IMR-90 (cell line): ENCODE results near the gene SOX12. TPM values are rescaled to one million over a fixed set of nuclear protein-coding genes. Genes with fewer than 3 reads are reported as not detected.
A peak's percentile ranks its signal among the peaks of the same experiment; 100 is the strongest.

ENCODE experiments used
- ATAC-seq: fragments of 200-7000 bp; cut with Tn5 transposase; 2 replicates; pipeline ENCODE4 v1.9.1; 2020; ENCODE audit warnings: low read depth, mild to moderate bottlenecking, moderate library complexity
- BruUV-seq: library from RNA; stranded (reverse); fragments of 400-500 nt; replicated peaks from 2 replicates; lab custom pipeline; 2021; lab: Mats Ljungman, UMichigan
- CTCF ChIA-PET: fragments of 300-600 bp; formaldehyde crosslinking; extraction: SDS; loops from one replicate; lab custom pipeline; 2021; ENCODE audit warnings: antibody characterized with exemption; lab: Yijun Ruan, JAX
- POLR2A ChIA-PET: fragments of 300-600 bp; sonication (Branson Sonifier 250); formaldehyde crosslinking; loops from one replicate; lab custom pipeline; 2022; ENCODE audit warnings: antibody characterized with exemption; ENCODE audit not compliant: unreplicated experiment; lab: Charles Lee
- DNase-seq: peaks from one replicate; pipeline ENCODE4 v3.0.0; 2013
- H2AFZ ChIP-seq: replicated peaks from 2 replicates; pipeline ENCODE3; 2013; ENCODE audit warnings: low read length, mild to moderate bottlenecking; ENCODE audit not compliant: poor library complexity
- H2AK5ac ChIP-seq: 2 replicates; pipeline ENCODE4 v1.6.1; 2013; ENCODE audit warnings: low read depth, low read length, inconsistent platforms
- H2AK9ac ChIP-seq: replicated peaks from 2 replicates; pipeline ENCODE3; 2013; ENCODE audit warnings: mild to moderate bottlenecking, low read depth, low read length, moderate library complexity; ENCODE audit not compliant: poor library complexity
- H2BK120ac ChIP-seq: 2 replicates; pipeline ENCODE4 v1.6.1; 2013; ENCODE audit warnings: low read depth, low read length, inconsistent platforms
- H2BK15ac ChIP-seq: 3 replicates; pipeline ENCODE4 v1.6.1; 2013; ENCODE audit warnings: low read depth, low read length, inconsistent platforms
- H2BK20ac ChIP-seq: 2 replicates; pipeline ENCODE4 v1.6.1; 2013; ENCODE audit warnings: low read depth, mild to moderate bottlenecking, inconsistent platforms, low read length, moderate library complexity
- H2BK5ac ChIP-seq: 2 replicates; pipeline ENCODE4 v1.6.1; 2013; ENCODE audit warnings: mild to moderate bottlenecking, low read depth, low read length, inconsistent platforms; ENCODE audit not compliant: poor library complexity, severe bottlenecking
- H3K14ac ChIP-seq: replicated peaks from 2 replicates; pipeline ENCODE4 v1.6.1; 2013; ENCODE audit warnings: low read depth, low read length, inconsistent platforms
- H3K18ac ChIP-seq: 2 replicates; pipeline ENCODE4 v1.6.1; 2013; ENCODE audit warnings: low read depth, low read length, control low read depth
- H3K23ac ChIP-seq: 2 replicates; pipeline ENCODE4 v1.6.1; 2013; ENCODE audit warnings: low read depth, low read length, inconsistent platforms
- H3K27ac ChIP-seq: 2 replicates; pipeline ENCODE4 v1.5.1; 2013; ENCODE audit warnings: mild to moderate bottlenecking, control low read depth, low read length; ENCODE audit not compliant: insufficient read depth
- H3K27me3 ChIP-seq: 2 replicates; pipeline ENCODE4 v1.6.1; 2013; ENCODE audit warnings: low read length; ENCODE audit not compliant: control insufficient read depth, insufficient read depth
- H3K36me3 ChIP-seq: 2 replicates; pipeline ENCODE4 v1.6.1; 2013; ENCODE audit warnings: low read length, mixed read lengths; ENCODE audit not compliant: control insufficient read depth, insufficient read depth
- H3K4ac ChIP-seq: 2 replicates; pipeline ENCODE4 v1.6.1; 2013; ENCODE audit warnings: low read depth, low read length, inconsistent platforms
- H3K4me1 ChIP-seq: 2 replicates; pipeline ENCODE4 v1.6.1; 2013; ENCODE audit warnings: low read length, mixed read lengths; ENCODE audit not compliant: control insufficient read depth, insufficient read depth
- H3K4me2 ChIP-seq: 2 replicates; pipeline ENCODE4 v1.6.1; 2013; ENCODE audit warnings: low read depth, mild to moderate bottlenecking, control low read depth, low read length, moderate library complexity
- H3K4me3 ChIP-seq: 2 replicates; pipeline ENCODE4 v1.5.1; 2013; ENCODE audit warnings: low read depth, mild to moderate bottlenecking, control low read depth, low read length, moderate library complexity; ENCODE audit not compliant: insufficient read depth
- H3K56ac ChIP-seq: 2 replicates; pipeline ENCODE4 v1.6.1; 2013; ENCODE audit warnings: low read length, inconsistent platforms; ENCODE audit not compliant: insufficient read depth; ENCODE audit errors: extremely low read depth
- H3K79me1 ChIP-seq, 2 experiments: 2 replicates each; pipeline ENCODE4 v1.6.1; 2013; ENCODE audit warnings: low read length in 2 of 2, inconsistent platforms in 1 of 2, low read depth in 1 of 2
- H3K9ac ChIP-seq: 2 replicates; pipeline ENCODE4 v1.6.1; 2013; ENCODE audit warnings: low read depth, low read length, control low read depth
- H3K9me1 ChIP-seq: 2 replicates; pipeline ENCODE4 v1.6.1; 2013; ENCODE audit warnings: low read length, inconsistent platforms; ENCODE audit not compliant: insufficient read depth
- H3K9me3 ChIP-seq: 2 replicates; pipeline ENCODE4 v1.6.1; 2013; ENCODE audit warnings: low read length; ENCODE audit not compliant: control insufficient read depth, insufficient read depth
- H4K20me1 ChIP-seq: 2 replicates; pipeline ENCODE4 v1.6.1; 2013; ENCODE audit warnings: low read length, inconsistent platforms; ENCODE audit not compliant: insufficient read depth
- H4K5ac ChIP-seq: 2 replicates; pipeline ENCODE4 v1.6.1; 2013; ENCODE audit warnings: mild to moderate bottlenecking, low read depth, low read length, control low read depth
- H4K8ac ChIP-seq, 2 experiments: 2 replicates each; pipeline ENCODE4 v1.6.1; 2013; ENCODE audit warnings: low read depth in 2 of 2, low read length in 2 of 2, control low read depth in 1 of 2, inconsistent platforms in 1 of 2
- H4K91ac ChIP-seq: 2 replicates; pipeline ENCODE4 v1.6.1; 2013; ENCODE audit warnings: low read depth, low read length, inconsistent platforms; ENCODE audit not compliant: insufficient read depth
- FOS ChIP-seq: fragments of 150-350 bp; IDR thresholded peaks from 2 replicates; pipeline ENCODE4 v1.6.1; 2016; ENCODE audit warnings: low read depth, low read length
- MXI1 ChIP-seq: IDR thresholded peaks from 2 replicates; pipeline ENCODE4 v1.6.1; 2012; ENCODE audit warnings: low read depth, mild to moderate bottlenecking, low read length, moderate library complexity, borderline replicate concordance
- NFE2L2 ChIP-seq: fragments of 150-350 bp; IDR thresholded peaks from 2 replicates; pipeline ENCODE4 v1.6.1; 2016; ENCODE audit warnings: low read depth, mild to moderate bottlenecking, low read length
- WGBS, 2 experiments: methylation state at CpG; one replicate each; pipeline versions ENCODE4 v1.1.5 to v1.1.7; 2013; ENCODE audit warnings: missing lambda C conversion rate in 2 of 2; ENCODE audit not compliant: insufficient read length in 1 of 2; ENCODE audit errors: extremely low coverage in 2 of 2; 5-methylcytosine and 5-hydroxymethylcytosine counted together
- dilution Hi-C: fragments of 300-500 bp; cut with HindIII; formaldehyde crosslinking; loops from one replicate; pipeline ENCODE4 v1.14.3; 2018; ENCODE audit warnings: low sequenced_read_pairs; ENCODE audit not compliant: unreplicated experiment
- in situ Hi-C: fragments of 300-500 bp; cut with MboI; formaldehyde crosslinking; loops from 3 replicates; pipeline ENCODE4 v1.14.3; 2019; ENCODE audit warnings: low sequenced_read_pairs, inconsistent platforms, mixed read lengths
- intact Hi-C: fragments of 100-400 bp; cut with micrococcal nuclease; formaldehyde crosslinking; loops from 2 replicates; pipeline ENCODE4 v1.10.0; 2022
- polyA plus RNA-seq, 3 experiments: library from polyadenylated mRNA; depleted of rRNA; stranded (reverse); fragments of >200 nt; gene quantifications; 2 replicates each; pipeline ENCODE4 v1.2.3, GENCODE V29; 2012; ENCODE audit warnings: low replicate concordance in 1 of 3
- total RNA-seq: library from RNA; depleted of rRNA; stranded (reverse); fragments of >200 nt; gene quantifications from 2 replicates; pipeline ENCODE4 v1.2.3, GENCODE V29; 2012

SOX12 gene
- total and polyA plus RNA-seq, 2 of the 4 experiments (the other 2 are of a cell fraction): 1.1 to 6.2 TPM

DNA sequence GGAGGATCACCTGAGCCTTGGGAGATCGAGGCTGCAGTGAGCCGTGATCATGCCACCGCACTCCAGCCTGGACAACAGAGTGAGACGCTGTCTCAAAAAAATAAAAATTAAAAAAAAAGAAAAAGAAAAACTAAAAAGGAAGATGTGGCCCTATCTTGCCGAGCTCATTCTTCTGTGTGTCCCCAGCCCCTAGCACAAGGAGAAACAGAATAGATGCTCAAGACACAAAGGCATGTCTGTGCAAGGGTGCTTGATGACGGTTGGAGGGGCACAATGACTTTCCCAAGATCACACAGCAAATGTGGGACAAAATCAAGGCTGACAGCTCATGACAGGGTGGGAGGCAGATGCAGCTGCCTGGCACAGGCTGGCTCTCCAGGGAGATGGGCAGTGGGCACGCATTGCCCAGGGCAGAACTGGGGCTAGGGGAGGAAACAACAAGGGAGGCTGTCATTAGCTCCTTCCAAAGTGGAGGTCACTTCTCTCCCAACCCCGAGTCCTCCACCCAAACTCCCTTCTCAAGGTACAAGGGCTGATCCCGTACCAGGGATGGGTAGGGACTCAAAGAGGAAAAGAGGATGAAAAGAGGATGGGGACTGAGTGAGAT is 20.8 kb downstream of the SOX12 start:
- dilution Hi-C loops (no loop called here), intact Hi-C loops (no loop called here), in situ Hi-C loops (no loop called here)
- peak overlapping the region; percentile 98 for H2AFZ ChIP-seq
- H3K4me2 ChIP-seq: peak overlapping the region; percentile 85
- peak overlapping the region; percentile 31 for H2AK5ac ChIP-seq
- H2AK9ac ChIP-seq: peak overlapping the region; percentile 97
- H3K9me1 ChIP-seq: peaks cover 13% of the 10 kb centered on the region
- H4K8ac ChIP-seq: peak overlapping the region; percentile 84 to 97; a peak in 3 of 4 replicates
- WGBS, 2 experiments: no CpG with 5 or more reads among the region's 9 CpGs
- H3K56ac ChIP-seq: peak overlapping the region; percentile 46; the same call in 1 of the 2 replicates
- peak overlapping the region; percentile 67; the same call in 2 of the 3 replicates for H2BK15ac ChIP-seq
- no peaks in the 10 kb centered on the region for H3K27me3 ChIP-seq
- DNase-seq: no peak
- H4K91ac ChIP-seq: peak overlapping the region; percentile 78; the same call in 1 of the 2 replicates
- H2BK20ac ChIP-seq: peak overlapping the region; percentile 83; the same call in 1 of the 2 replicates
- H2BK120ac ChIP-seq: peak overlapping the region; percentile 89
- peak overlapping the region; percentile 84 for H3K27ac ChIP-seq
- peak overlapping the region; percentile 99 for H3K23ac ChIP-seq
- peak overlapping the region; percentile 99 for H3K4ac ChIP-seq
- peak overlapping the region; percentile 98 for H3K14ac ChIP-seq
- H2BK5ac ChIP-seq: peak overlapping the region; percentile 85
- peaks cover 9% of the 10 kb centered on the region for H4K20me1 ChIP-seq
- H3K18ac ChIP-seq: peak overlapping the region; percentile 84
- H3K4me3 ChIP-seq: peak overlapping the region; percentile 67
- H3K79me1 ChIP-seq: peaks cover 14 to 31% of the 10 kb centered on the region in 2 experiments; a peak in 3 of 4 replicates
- ChIA-PET POLR2A (interaction anchor here (1.7 kb wide), 1 partner anchor 15 kb away, joined by 4 read pairs; no protein-coding TSS in a partner anchor), CTCF (no interaction called here)
- H4K5ac ChIP-seq: peak overlapping the region; percentile 90
- H3K36me3 ChIP-seq: peaks cover 7% of the 10 kb centered on the region; the same call in 1 of the 2 replicates
- peak overlapping the region; percentile 85 for H3K9ac ChIP-seq
- TF ChIP-seq MXI1 (no peak), NFE2L2 (no peak), FOS (no peak)
- H3K9me3 ChIP-seq: peaks cover 9% of the 10 kb centered on the region
- BruUV-seq: no TSS peak
- H3K4me1 ChIP-seq: peaks cover 8% of the 10 kb centered on the region
- ATAC-seq: no peak
